Small intestine (tissue), 7 donors: ENCODE results near the gene AGAP4. TPM values are rescaled to one million over a fixed set of nuclear protein-coding genes. Genes with fewer than 3 reads are reported as not detected.
"Not testable (repeated sequence)": the region's sequence is repeated elsewhere in the genome, so short reads cannot be mapped to it uniquely, and the experiment has no call there.

Experiments used
- DNase-seq, 2 donors: peaks; one replicate each; pipeline versions ENCODE4 v3.0.0 to v3.0.0-alpha.2; 2013
- FAIRE-seq: peaks from 2 replicates; lab custom pipeline; 2012; peaks lifted over from hg19 to GRCh38; lab: Jason Lieb, UNC
- H3K27ac ChIP-seq, 3 donors: one replicate each; pipeline ENCODE4 v1.5.1; 2013; ENCODE audit warnings: low read length in 2 of 3, mild to moderate bottlenecking in 2 of 3, control low read depth in 1 of 3, inconsistent platforms in 1 of 3, low read depth in 1 of 3, moderate library complexity in 1 of 3
- H3K27me3 ChIP-seq, 3 donors: one replicate each; pipeline ENCODE4 v1.6.1; 2013; ENCODE audit warnings: low read length in 3 of 3, inconsistent platforms in 1 of 3; ENCODE audit not compliant: control insufficient read depth in 3 of 3, insufficient read depth in 3 of 3
- H3K36me3 ChIP-seq, 3 donors: one replicate each; pipeline ENCODE4 v1.6.1; 2013; ENCODE audit warnings: low read length in 3 of 3, inconsistent platforms in 1 of 3, low read depth in 1 of 3, mild to moderate bottlenecking in 1 of 3, moderate library complexity in 1 of 3; ENCODE audit not compliant: control insufficient read depth in 3 of 3, insufficient read depth in 2 of 3
- H3K4me1 ChIP-seq, 3 donors: one replicate each; pipeline ENCODE4 v1.6.1; 2013; ENCODE audit warnings: low read length in 2 of 3, inconsistent platforms in 1 of 3, low read depth in 1 of 3, mild to moderate bottlenecking in 1 of 3, moderate library complexity in 1 of 3; ENCODE audit not compliant: control insufficient read depth in 3 of 3, insufficient read depth in 2 of 3
- H3K4me3 ChIP-seq, 3 donors: one replicate each; pipeline ENCODE4 v1.5.1; 2013; ENCODE audit warnings: low read length in 3 of 3, control low read depth in 1 of 3, inconsistent platforms in 1 of 3, low read depth in 1 of 3, mild to moderate bottlenecking in 1 of 3, moderate library complexity in 1 of 3
- H3K9me3 ChIP-seq, 2 donors: one replicate each; pipeline ENCODE4 v1.6.1; 2013; ENCODE audit warnings: low read depth in 1 of 2, low read length in 1 of 2; ENCODE audit not compliant: control insufficient read depth in 2 of 2, insufficient read depth in 1 of 2
- WGBS, 3 donors: extraction: QIAGEN DNeasy Blood & Tissue Kit; methylation state at CpG; one replicate each; pipeline ENCODE4 v1.1.7; 2013; 5-methylcytosine and 5-hydroxymethylcytosine counted together
- polyA plus RNA-seq, 4 donors: library from polyadenylated mRNA; stranded (reverse) in 3 of 4; unstranded in 1 of 4; fragments of 200-250 nt in 3 of 4; fragments of 120-200 nt in 1 of 4; gene quantifications; one replicate each; pipeline versions ENCODE4 v1.2.1 to v1.2.3, GENCODE V29; 2013
- donor health status: healthy with polysubstance abuse.
- donor health status: control.
- donor health status: control.
- donor health status: Bipolar disorder and iron deficiency.
- donor health status: healthy.

The AGAP4 gene
- polyA plus RNA-seq, 4 donors = 10.9 to 56.1 (median 24.3) TPM

GRCh38 chr10:45811075-45811474, 36.2 kb downstream of the AGAP4 start:
- no peaks in the 10 kb centered on the region for H3K36me3 ChIP-seq
- 83 to 91% (median 90%) methylated on average over 6 of the region's 6 CpGs for WGBS, 3 donors
- H3K4me1 ChIP-seq = no peaks in the 10 kb centered on the region
- no peaks in the 10 kb centered on the region for H3K27me3 ChIP-seq
- no peak overlapping the region for H3K4me3 ChIP-seq
- DNase-seq (no peak), FAIRE-seq (no peak)
- H3K27ac ChIP-seq = no peak overlapping the region
- H3K9me3 ChIP-seq = no peaks in the 10 kb centered on the region

DNA sequence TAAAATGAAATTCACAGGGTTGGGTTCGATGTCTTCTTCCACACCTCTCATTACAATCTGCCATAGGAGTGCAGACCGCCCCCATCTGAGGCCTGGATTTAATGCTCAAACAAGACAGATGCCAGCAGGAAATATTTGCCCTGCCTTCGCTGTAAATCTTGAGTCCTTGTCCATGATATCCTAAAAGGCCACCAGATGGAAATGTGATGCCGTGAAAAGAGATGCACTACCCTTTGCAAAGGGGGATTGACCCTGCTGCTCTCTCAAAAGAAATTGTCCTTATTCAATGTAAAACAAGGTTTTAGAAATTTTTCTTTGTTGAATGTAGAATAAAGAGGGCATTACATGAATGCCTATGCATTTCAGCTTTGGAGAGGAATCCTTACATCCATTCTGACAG, 37.5 kb downstream of the AGAP4 start:
- Histone ChIP-seq H3K4me1 (no peaks in the 10 kb centered on the region), H3K27me3 (no peaks in the 10 kb centered on the region), H3K27ac (no peak overlapping the region), H3K9me3 (no peaks in the 10 kb centered on the region), H3K4me3 (no peak overlapping the region), H3K36me3 (no peaks in the 10 kb centered on the region)
- WGBS, 3 donors = 85 to 89% (median 88%) methylated on average over 4 of the region's 4 CpGs
- DNase-seq = no peak
- FAIRE-seq = no peak

- H3K4me1 ChIP-seq, H3K9me3 ChIP-seq, H3K27ac ChIP-seq, H3K36me3 ChIP-seq, H3K27me3 ChIP-seq, DNase-seq, H3K4me3 ChIP-seq, FAIRE-seq: not testable (repeated sequence)
- 51 to 60% (median 58%) methylated on average over 2 of the region's 2 CpGs for WGBS, 3 donors
Measured at GRCh38 chr10:45804996-45805395, 42.3 kb downstream of the AGAP4 start.

DNA sequence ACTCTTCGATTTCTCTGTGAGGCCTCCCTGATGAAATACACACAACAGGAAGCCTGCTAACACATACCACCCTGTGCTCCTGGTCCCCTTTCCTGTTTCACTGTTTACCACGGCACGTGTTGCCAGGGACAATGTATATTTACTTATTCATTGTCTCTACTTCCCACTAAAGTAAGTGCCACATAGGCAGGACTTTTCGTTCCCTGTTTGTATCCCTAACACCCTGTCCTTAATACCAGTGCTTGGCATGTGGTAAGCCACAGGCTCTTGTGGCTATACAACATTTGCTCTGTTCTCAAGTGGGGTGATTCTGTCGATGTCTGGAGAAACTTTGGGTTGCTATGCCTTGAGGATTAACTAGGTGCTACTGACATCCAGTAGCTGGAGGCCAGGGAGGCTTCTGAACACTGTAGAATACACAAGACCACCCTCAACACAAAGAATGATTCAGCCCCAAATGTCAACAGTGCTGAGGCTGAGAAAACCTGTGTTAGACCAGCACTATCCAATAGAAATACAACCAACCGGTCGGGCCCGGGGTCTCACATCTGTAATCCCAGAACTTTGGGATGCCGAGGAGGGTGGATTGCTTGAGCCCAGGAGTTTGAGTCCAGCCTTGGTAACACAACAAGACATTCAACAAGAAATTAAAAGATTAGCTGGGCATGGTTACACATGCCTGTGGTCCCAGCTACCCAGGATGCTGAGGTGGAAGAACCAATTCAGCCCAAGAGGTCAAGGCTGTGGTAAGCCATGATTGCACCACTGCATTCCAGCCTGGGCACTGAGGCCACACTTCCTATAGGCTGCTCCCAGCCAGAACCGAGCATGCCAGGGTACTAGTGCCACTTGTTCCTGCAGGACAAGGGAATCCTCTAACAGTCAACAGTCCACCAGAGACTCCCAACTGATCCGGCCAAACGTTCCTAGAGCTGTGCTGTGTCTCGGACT, 44.0 kb downstream of the AGAP4 start:
- 59 to 71% (median 68%) methylated on average over 12 to 13 of the region's 13 CpGs for WGBS, 3 donors
- DNase-seq, H3K36me3 ChIP-seq, H3K4me1 ChIP-seq, FAIRE-seq, H3K27ac ChIP-seq, H3K27me3 ChIP-seq, H3K9me3 ChIP-seq, H3K4me3 ChIP-seq: not testable (repeated sequence)

GRCh38 chr10:45794761-45795160, 52.5 kb downstream of the AGAP4 start:
- not testable (repeated sequence) for DNase-seq, H3K4me1 ChIP-seq, H3K27ac ChIP-seq, H3K4me3 ChIP-seq, H3K27me3 ChIP-seq, H3K36me3 ChIP-seq, FAIRE-seq, H3K9me3 ChIP-seq
- WGBS, 3 donors = 69 to 92% (median 81%) methylated on average over 2 of the region's 2 CpGs

DNA sequence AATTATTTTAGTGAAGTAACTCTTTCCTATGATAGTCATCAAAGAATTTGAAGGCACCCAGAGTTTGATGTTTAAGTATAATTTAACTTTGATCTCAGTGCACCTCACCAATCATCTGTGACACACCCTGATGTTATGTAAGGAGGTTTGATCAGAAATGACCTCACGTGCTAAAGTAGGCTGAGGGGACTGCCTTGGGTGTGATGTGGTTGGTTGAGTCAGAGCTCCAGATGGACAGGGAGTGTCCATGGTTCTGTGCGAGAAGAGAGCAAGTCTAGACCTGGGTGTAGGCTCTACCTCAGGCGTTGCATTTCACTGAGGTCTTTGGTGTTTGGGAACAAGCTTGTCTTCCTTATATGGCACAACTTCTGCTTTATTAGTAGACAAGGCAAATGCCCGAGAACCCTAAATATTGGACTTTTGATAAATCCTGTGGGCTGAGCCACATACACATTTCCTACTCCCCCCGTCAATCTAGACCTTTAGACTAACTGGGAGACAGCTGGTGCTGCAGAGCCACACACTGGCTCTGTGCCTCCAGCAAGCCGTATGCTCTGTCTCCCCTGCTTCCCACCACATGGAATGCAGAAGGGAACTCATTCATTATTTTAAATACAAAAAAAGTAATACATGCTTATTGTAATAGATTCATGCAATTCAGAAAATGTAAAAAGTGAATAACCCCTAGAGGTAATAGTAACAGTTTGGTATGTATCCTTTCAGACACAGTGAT, 56.4 kb downstream of the AGAP4 start:
- H3K9me3 ChIP-seq, H3K4me1 ChIP-seq, H3K27ac ChIP-seq, H3K27me3 ChIP-seq, FAIRE-seq, H3K4me3 ChIP-seq: not testable (repeated sequence)
- peak in 1 of 2 donors; percentile 1 for DNase-seq
- H3K36me3 ChIP-seq = peaks cover 0 to 18% (median 3%) of the 10 kb centered on the region in 3 donors
- 79 to 92% (median 90%) methylated on average over 4 to 6 of the region's 6 CpGs for WGBS, 3 donors

- peaks cover 0 to 22% (median 5%) of the 10 kb centered on the region in 3 donors for H3K36me3 ChIP-seq
- FAIRE-seq, DNase-seq, H3K4me1 ChIP-seq, H3K27ac ChIP-seq, H3K4me3 ChIP-seq, H3K9me3 ChIP-seq, H3K27me3 ChIP-seq: not testable (repeated sequence)
- 96 to 99% (median 98%) methylated on average over 8 of the region's 8 CpGs for WGBS, 3 donors
Measured at GRCh38 chr10:45789991-45790390, 57.3 kb downstream of the AGAP4 start.

DNA sequence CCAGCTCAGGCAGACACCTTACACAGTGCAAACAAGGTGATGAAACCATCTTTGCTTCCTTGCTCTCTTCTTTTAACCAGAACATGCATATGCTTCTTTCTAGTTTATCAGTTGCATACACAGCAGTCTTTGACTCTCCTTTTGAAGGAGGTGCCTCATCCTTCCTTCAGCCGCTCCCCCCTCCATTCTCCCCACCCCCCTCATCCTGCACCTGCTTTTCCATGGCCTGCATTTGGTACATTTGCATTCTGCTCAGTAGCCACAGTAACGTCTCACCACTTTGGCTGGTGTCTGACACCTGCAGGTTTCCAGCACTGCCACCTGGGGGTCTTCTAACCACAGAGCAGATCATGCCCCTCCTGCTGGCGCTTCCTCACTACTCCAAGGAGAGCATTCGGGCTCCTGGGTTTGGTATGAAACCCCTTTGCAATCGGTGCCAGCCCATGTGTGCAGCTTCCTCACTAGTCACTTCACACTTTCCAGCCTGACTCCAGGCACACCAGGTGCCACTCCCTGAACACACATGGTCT, 60.0 kb downstream of the AGAP4 start:
- H3K9me3 ChIP-seq, FAIRE-seq, H3K4me3 ChIP-seq, H3K27me3 ChIP-seq, H3K4me1 ChIP-seq, H3K27ac ChIP-seq, DNase-seq: not testable (repeated sequence)
- peaks cover 0 to 20% (median 4%) of the 10 kb centered on the region in 3 donors for H3K36me3 ChIP-seq
- 63 to 100% (median 67%) methylated on average over 1 to 2 of the region's 5 CpGs for WGBS, 3 donors
